Smooth muscle cell (in vitro differentiated cells): ENCODE results near the gene TSGA10. TPM values are rescaled to one million over a fixed set of nuclear protein-coding genes. Genes with fewer than 3 reads are reported as not detected.
"Not testable (repeated sequence)": the region's sequence is repeated elsewhere in the genome, so short reads cannot be mapped to it uniquely, and the experiment has no call there.

Experiments used
- DNase-seq: peaks from one replicate; lab custom pipeline; 2025; ENCODE audit not compliant: unreplicated experiment; lab: John Stamatoyannopoulos, UW
- H2AFZ ChIP-seq: fragments of 200-600 bp; sonication (generic); 2 replicates; pipeline ENCODE4 v1.6.0; 2016; ENCODE audit warnings: antibody characterized with exemption, low read depth, mild to moderate bottlenecking
- H3F3A ChIP-seq: fragments of 200-600 bp; sonication (generic); 2 replicates; pipeline ENCODE4 v1.6.0; 2017; ENCODE audit warnings: antibody characterized with exemption, low read depth
- H3K27ac ChIP-seq: fragments of 200-600 bp; sonication (generic); 2 replicates; pipeline ENCODE4 v1.5.1; 2016; ENCODE audit warnings: low read depth, mild to moderate bottlenecking
- H3K27me3 ChIP-seq: fragments of 200-600 bp; sonication (generic); 2 replicates; pipeline ENCODE4 v1.6.1; 2016; ENCODE audit warnings: low read depth, mild to moderate bottlenecking
- H3K36me3 ChIP-seq: fragments of 200-600 bp; sonication (generic); 2 replicates; pipeline ENCODE4 v1.5.1; 2016; ENCODE audit warnings: low read depth
- H3K4me1 ChIP-seq: fragments of 200-600 bp; sonication (generic); 2 replicates; pipeline ENCODE4 v1.5.1; 2016; ENCODE audit warnings: low read depth
- H3K4me2 ChIP-seq: fragments of 200-600 bp; sonication (generic); 2 replicates; pipeline ENCODE4 v1.6.0; 2016; ENCODE audit warnings: mild to moderate bottlenecking
- H3K4me3 ChIP-seq: fragments of 200-600 bp; sonication (generic); 2 replicates; pipeline ENCODE4 v1.5.1; 2016; ENCODE audit warnings: mild to moderate bottlenecking
- H3K79me2 ChIP-seq: fragments of 200-600 bp; sonication (generic); 2 replicates; pipeline ENCODE4 v1.6.0; 2016; ENCODE audit warnings: low read depth, mild to moderate bottlenecking
- H3K9ac ChIP-seq: fragments of 200-600 bp; sonication (generic); 2 replicates; pipeline ENCODE4 v1.6.0; 2016; ENCODE audit warnings: low read depth
- H3K9me3 ChIP-seq: fragments of 200-600 bp; sonication (generic); replicated peaks from 2 replicates; pipeline ENCODE4 v1.5.1; 2016; ENCODE audit warnings: low read depth
- H4K20me1 ChIP-seq: fragments of 200-600 bp; sonication (generic); 2 replicates; pipeline ENCODE4 v1.6.0; 2016; ENCODE audit warnings: low read depth
- CTCF ChIP-seq: fragments of 200-600 bp; sonication (generic); IDR thresholded peaks from 2 replicates; pipeline ENCODE4 v1.5.1; 2017; ENCODE audit warnings: borderline replicate concordance, mild to moderate bottlenecking, antibody characterized with exemption; ENCODE audit not compliant: insufficient read depth, poor library complexity, severe bottlenecking
- WGBS: methylation state at CpG from one replicate; pipeline ENCODE4 v1.1.7; 2016; ENCODE audit warnings: low lambda C conversion rate; 5-methylcytosine and 5-hydroxymethylcytosine counted together
- polyA plus RNA-seq: library from polyadenylated mRNA; unstranded; fragments of >200 nt; fragmentation: Nextera tagmentation; extraction: Ambion mirVana; gene quantifications from 2 replicates; pipeline ENCODE4 v1.2.1, GENCODE V29; 2016
- total RNA-seq: library from RNA; depleted of rRNA; stranded (reverse); fragments of >200 nt; gene quantifications from 2 replicates; pipeline ENCODE4 v1.2.3, GENCODE V29; 2014

TSGA10 gene
- total and polyA plus RNA-seq, 2 experiments from 2014 or later: 3.4 to 30.4 TPM

DNA sequence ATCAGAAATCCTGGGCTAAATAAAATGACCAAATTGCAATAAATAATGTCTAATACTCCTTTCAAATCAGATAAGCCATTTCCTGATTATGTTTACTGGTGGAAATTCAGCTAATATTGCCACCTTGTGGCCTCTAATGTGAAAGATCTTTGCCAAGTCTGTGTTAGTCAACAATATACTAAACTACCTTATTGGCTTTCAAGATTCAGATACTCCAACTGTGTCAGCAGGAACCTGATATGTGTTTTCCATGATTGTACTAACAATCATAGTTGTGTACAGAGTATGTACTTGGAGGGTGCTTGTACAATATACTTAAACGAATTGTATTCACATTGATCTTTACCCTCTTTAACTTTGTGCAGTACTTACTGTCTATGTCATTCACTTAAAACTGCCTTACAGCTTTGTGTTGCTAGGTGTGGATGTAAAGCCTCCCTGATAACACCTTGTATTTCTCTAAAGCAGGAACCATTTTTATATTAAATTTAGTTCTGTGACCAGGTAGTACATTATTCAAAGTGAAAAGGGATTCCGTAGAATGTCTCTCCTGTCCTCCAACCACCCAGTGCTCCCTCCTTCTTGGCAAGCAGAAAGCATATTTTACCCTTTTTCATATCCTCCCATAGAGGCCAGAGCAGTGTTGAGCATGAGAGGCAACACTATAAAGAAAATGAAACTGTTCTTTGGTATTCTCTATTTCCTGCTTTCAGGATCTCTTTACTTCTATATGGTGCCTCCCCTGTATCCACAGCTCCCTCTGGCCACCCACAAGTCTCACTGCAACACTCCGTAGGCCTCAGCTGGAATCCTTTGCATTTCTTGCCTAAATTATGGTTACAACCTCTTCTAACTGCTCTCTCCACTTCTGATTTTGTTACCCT, 88.4 kb downstream of the TSGA10 start:
- Histone ChIP-seq H3K4me1 (no peaks in the 10 kb centered on the region), H4K20me1 (no peaks in the 10 kb centered on the region), H3K27ac (no peak overlapping the region), H2AFZ (peak overlapping the region; percentile 74), H3K4me3 (no peak overlapping the region), H3K27me3 (peaks cover 4% of the 10 kb centered on the region), H3K79me2 (no peaks in the 10 kb centered on the region), H3K4me2 (peak overlapping the region; percentile 8), H3K36me3 (no peaks in the 10 kb centered on the region), H3F3A (no peaks in the 10 kb centered on the region), H3K9ac (no peak overlapping the region), H3K9me3 (no peaks in the 10 kb centered on the region)
- no peak for DNase-seq
- WGBS: 52% methylated on average over 3 of the region's 3 CpGs
- TF ChIP-seq CTCF: peak; percentile 61

GRCh38 chr2:99049187-99049586, 105.6 kb downstream of the TSGA10 start:
- not testable (repeated sequence) for H3K27me3 ChIP-seq, H3K9ac ChIP-seq, H4K20me1 ChIP-seq, DNase-seq, H3K4me3 ChIP-seq, H3K4me1 ChIP-seq, H2AFZ ChIP-seq, H3K79me2 ChIP-seq, H3K4me2 ChIP-seq, H3F3A ChIP-seq, H3K36me3 ChIP-seq, H3K27ac ChIP-seq, H3K9me3 ChIP-seq
- 95% methylated on average over 6 of the region's 6 CpGs for WGBS

- not testable (repeated sequence) for DNase-seq, H3K4me2 ChIP-seq, H3K27me3 ChIP-seq, H3F3A ChIP-seq, H3K9ac ChIP-seq, H3K79me2 ChIP-seq, H4K20me1 ChIP-seq, H3K4me3 ChIP-seq, H3K9me3 ChIP-seq, H3K36me3 ChIP-seq, H3K4me1 ChIP-seq
- Histone ChIP-seq H2AFZ (peak overlapping the region; percentile 62), H3K27ac (peak overlapping the region; percentile 22)
- WGBS: 92% methylated on average over 2 of the region's 2 CpGs
Observed at GRCh38 chr2:99040736-99041300, 113.9 kb downstream of the TSGA10 start.

GRCh38 chr2:99035920-99036319, 118.8 kb downstream of the TSGA10 start:
- Histone ChIP-seq H3K4me1 (no peaks in the 10 kb centered on the region), H4K20me1 (no peaks in the 10 kb centered on the region), H3K27ac (no peak overlapping the region), H3K4me2 (no peak overlapping the region), H3F3A (no peaks in the 10 kb centered on the region), H3K36me3 (peaks cover 3% of the 10 kb centered on the region), H3K27me3 (no peaks in the 10 kb centered on the region), H3K79me2 (no peaks in the 10 kb centered on the region), H3K9ac (no peak overlapping the region), H2AFZ (no peak overlapping the region), H3K4me3 (no peak overlapping the region), H3K9me3 (no peaks in the 10 kb centered on the region)
- WGBS: 77% methylated on average over 1 of the region's 1 CpG
- DNase-seq: no peak
- no peak for TF ChIP-seq CTCF
